ENCODE data around the gene LIPC. TPM values are rescaled to one million over a fixed set of nuclear protein-coding genes. Genes with fewer than 3 reads are reported as not detected.

Gene LIPC
- polyA plus RNA-seq, 4 donors = 2.0 to 16.8 (median 13.1) TPM

DNA sequence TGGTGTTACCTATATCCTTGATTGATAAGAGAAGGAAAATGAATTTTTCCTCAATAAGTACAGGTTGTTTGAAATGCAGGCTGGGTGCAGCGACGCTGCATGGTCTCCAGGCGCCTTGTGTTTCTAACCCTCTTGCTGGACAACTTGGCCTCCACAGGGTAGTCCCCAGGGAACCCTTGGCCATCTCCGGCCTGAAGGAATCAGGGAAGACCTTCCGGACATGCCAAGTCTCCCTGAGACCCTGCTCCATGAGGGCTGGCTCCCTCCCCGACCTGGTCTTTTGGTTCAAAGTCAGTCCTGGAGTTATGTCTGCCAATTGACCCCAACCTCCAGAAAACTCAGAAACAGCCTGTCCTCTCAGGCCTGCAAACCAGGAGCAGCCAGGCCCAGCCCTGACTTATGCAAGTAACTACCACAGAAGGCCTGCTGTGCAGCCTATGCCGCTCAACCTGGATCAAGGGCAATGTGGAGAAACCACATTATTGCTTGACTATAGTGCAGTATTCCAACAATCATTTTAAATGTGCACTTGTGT, 98.3 kb downstream of the LIPC start:
- DNase-seq (ENCODE audit: low read depth in 4 of 4, low spot score in 3 of 4) = no peak

DNA sequence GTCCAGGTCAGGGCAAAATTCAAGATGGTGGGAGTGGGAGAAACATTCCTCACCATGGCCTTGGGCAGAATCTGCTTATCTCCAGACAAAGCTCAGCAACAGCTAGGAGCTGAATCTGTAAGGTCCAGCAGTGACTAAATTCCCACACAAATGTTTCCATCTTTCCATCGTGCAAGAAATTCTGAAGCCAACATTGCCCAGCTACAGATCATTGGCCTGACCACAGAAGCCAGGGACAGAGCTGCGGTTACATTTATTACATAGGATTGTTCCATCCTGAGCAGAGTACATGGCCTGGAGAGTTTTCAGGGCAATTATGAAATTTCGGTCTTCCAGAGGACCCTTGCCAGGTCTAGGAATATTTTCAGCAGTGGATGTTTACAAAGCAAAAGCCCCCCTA, 100.3 kb downstream of the LIPC start:
- DNase-seq (ENCODE audit: low read depth in 4 of 4, low spot score in 3 of 4) = no peak

DNA sequence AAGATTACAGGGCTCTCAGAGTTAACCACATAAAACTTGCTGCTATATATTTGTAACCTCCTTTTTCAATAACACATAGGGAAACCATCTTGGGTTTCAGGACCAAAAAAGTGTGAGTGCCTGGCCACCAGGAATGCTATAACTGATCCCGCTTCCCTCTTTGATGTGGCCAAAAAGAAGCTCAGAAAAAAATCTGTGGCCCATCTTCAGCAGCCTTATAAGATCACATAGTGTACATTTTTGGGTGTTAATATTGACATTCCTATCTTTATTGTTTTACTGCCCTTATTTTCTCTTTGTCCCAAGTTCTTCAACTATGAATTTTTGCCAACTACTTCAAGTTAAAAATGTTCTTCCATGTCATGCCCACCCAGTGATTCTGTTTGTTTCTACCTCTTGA, 102.8 kb downstream of the LIPC start:
- DNase-seq (ENCODE audit: low read depth in 4 of 4, low spot score in 3 of 4) = no peak

DNA sequence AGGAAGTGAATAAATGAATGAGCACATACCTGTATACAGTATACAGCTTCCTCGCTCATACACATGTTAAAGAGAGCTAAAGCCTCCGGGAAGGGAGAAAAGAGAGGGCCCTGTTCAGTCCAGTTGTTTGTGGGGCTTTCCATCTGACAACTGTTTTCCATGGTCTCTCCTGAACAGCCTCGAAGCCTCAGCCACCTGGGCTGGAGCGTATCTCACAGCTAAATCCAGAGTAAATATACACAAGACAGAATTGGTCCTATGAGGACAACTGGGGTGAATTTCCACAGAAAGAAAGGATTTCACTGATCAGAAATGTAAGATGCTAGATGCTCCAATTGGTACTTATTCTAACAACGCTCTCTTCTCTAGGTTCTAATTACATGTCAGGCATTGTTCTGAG, 103.5 kb downstream of the LIPC start:
- no peak for DNase-seq (ENCODE audit: low read depth in 4 of 4, low spot score in 3 of 4)

DNA sequence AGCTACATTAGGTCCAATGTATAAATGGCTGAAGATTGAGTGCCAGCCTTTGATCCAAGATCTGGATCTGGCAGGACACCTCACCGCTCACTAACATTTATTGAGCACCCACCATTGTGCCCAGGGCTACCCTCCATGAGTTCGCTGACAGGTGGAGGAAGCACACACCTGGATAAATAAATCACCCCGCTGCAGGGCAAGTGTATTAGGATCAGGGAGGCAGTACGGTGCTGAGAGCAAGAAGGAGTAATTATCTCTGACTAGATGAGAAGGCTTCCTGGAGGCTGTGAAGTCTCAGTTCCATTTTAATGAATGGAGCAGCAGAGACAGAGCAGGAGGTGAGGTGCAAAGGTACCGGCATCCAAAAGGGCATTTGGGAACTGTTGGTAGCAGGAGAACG, 104.1 kb downstream of the LIPC start:
- DNase-seq (ENCODE audit: low read depth in 4 of 4, low spot score in 3 of 4) = no peak

DNA sequence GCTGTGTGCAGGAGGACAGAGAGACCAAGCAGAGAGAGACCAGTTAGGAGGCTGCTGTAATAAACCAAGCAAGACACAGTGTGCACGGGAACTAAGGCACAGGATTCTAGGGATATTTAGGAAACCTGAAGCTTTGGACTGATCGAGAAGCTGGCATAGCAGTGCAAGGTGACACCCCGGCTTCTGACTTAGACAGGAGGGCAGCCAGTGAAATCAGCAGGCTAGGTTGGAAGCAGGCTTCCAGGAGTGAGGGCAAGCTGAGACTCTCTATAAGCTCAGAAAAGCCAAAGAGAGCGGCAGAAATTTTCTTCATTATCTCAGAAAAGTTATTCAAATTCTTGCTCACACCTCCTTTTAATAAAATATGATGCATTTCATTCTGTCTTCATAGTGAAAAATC, 104.6 kb downstream of the LIPC start:
- DNase-seq (ENCODE audit: low read depth in 4 of 4, low spot score in 3 of 4) = no peak

DNA sequence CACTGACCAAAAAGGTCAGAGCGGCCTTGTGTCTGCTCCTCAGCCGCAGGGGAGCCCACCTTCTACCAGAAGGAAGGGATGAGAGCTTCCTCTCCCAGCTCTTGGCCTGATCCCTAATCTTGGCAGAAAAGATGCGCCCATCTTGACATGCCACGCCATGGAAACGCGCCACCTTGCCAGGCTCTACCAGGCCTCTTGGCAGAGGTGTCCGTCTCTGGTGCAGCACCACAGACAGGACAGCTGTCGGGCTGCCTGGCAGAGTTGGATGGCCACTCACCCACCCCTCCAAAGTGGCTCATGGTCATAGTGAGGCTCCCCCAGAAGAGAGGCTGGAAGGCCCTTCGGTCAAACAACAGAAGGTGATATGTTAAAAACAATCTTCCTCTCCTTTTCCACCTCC, 105.2 kb downstream of the LIPC start:
- no peak for DNase-seq (ENCODE audit: low read depth in 4 of 4, low spot score in 3 of 4)

DNA sequence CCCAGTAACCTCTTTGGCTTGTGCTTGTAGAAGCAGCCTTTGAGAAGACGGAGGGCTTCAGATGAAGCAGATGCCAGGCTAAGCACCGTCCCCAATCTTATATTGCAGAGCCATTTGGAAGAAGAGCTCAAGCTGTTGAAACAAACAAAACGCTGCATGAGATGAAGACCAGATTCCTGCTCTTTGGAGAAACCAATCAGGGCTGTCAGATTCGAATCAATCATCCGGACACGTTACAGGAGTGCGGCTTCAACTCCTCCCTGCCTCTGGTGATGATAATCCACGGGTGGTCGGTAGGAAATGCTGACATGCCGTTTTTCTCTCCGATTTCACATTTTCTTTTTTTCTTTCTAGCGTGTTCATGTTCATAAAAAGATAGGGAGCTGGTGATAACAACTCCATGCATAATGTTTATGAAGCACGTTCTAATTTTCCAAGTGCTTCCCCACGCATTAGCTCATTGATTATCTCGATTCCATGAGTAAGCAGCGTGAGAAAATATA, 106.5 kb downstream of the LIPC start:
- DNase-seq (ENCODE audit: low read depth in 4 of 4, low spot score in 3 of 4) = no peak

DNA sequence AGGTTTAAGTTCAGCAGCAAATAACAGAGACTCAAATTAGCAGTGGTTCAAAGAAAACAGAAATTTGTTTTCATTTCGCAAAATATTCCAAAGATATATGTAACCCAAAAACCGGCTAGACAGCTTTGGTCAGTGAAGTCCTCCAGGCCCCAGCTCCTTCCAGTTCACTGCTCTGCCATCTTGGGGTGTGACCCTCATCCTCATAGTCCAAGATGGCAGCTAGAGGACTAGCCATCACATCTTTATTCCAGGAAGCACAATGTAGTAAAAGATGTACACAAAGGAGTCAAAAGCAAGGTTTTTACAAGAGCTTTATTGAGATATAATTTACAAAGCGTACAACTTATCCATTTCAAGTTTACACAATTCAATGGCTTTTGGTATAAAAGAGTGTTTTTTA, 107.1 kb downstream of the LIPC start:
- DNase-seq (ENCODE audit: low read depth in 4 of 4, low spot score in 3 of 4) = no peak

DNA sequence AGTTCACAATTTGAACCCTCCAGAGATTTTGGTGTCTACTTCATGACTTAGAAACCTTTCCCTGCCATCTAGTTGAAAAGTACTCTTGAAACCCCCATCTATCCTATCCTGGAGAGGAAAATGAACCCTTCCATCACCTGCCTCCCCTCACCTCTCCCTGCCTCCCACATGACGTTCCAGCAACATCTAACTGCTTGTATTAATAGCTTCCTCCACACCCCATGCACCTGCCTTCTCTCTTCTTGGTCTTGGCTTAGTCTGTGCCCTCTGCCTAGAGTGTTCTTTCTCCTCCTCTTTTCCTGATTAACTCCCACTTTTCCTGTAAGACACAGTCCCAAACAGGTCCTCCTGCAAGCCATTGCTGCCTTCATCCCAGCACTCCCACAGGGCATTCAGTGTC, 107.8 kb downstream of the LIPC start:
- DNase-seq (ENCODE audit: low read depth in 4 of 4, low spot score in 3 of 4) = no peak

DNA sequence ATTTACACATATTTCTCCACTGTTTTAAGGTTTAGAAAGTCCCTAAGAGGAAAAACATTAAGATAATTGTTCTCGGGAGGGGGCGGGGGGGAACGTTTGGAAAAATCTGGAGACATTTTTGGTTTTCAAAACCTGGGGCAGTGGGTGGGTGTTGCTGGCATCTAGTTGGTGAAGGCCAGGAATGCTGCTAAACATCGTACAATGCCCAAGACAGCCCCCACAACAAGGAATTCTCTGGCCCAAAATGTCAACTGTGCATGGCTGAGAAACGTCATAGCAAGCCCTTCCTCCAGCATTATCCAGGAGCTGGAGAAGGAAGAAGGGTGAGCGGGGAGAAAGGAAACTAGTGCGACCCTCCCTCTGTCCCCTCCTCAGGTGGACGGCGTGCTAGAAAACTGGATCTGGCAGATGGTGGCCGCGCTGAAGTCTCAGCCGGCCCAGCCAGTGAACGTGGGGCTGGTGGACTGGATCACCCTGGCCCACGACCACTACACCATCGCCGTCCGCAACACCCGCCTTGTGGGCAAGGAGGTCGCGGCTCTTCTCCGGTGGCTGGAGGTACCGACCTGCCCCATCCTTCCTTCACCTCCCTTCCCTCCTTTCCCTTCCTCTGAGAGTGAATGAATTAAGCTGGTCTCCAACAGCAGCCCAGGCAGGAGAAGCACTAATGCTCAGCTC, 109.8 kb downstream of the LIPC start:
- DNase-seq (ENCODE audit: low read depth in 4 of 4, low spot score in 3 of 4) = no peak

DNA sequence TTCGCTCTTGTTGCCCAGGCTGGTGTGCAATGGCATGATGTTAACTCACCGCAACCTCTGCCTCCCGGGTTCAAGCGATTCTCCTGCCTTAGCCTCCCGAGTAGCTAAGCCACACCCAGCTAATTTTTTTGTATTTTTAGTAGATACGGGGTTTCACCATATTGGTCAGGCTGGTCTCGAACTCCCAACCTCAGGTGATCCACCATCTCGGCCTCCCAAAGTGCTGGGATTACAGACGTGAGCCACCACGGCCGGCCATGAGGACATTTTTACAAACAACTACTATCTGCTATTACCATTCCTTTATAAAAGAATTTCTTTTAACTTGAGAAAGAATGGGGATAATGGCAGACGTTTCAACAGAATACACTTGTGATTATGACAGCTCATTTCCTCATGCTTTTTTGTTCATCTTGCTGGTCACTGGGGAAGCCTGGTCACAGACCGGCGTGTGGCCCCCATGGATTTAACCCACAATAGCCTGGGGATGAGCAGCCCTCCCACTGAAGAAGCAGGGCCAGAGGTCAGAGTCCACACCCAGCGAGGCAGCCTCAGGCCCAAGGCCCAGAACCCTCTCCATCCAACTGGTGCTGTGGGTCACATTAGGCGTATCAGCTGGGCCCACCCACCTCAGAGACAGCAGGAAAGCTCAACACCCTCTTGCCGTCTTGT, 112.0 kb downstream of the LIPC start:
- no peak for DNase-seq (ENCODE audit: low read depth in 4 of 4, low spot score in 3 of 4)

DNA sequence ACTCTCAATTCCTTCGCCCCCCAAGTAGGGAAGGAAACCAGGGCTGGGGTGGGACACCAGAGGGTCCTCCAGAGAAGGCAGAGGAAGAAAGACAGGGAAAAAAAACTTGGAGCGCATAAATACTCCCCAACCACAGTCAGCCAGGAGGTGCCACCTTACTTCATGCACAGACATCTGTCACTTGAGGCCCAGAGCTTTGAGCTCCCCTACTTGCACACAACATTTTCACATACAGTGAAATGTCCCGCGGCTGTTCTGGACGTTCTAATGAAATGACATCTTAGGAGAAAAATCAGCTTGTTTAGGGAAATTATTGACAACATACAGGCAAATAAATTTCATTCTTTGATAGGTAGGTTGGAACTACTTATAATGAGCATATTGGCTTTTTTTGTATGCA, 113.0 kb downstream of the LIPC start:
- no peak for DNase-seq (ENCODE audit: low read depth in 4 of 4, low spot score in 3 of 4)

DNA sequence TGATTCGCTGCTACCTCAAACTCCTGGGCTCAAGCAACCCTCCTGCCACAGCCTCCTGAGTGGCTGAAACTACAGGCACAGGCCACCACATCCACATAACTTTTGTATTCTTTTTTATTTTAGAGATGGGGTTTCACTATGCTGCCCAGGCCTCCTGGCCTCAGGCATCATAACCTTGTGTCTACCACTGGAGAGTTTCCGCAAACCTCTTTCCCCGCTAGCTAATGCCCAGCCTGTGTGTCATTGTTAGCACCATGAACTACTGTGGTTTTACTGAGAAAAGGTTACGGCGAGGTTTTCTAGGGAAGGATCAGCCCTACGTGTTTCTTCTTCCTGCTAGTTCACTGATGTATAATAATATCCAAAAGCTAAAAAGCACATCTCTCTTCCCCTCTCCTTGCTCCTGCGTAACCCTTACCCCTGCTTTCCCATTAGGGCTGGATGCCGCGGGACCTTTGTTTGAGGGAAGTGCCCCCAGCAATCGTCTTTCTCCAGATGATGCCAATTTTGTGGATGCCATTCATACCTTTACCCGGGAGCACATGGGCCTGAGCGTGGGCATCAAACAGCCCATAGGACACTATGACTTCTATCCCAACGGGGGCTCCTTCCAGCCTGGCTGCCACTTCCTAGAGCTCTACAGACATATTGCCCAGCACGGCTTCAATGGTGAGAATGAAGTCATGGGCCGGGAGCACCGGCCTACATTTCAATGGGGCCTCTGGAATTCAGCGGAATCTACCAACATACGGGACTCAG, 113.7 kb downstream of the LIPC start:
- no peak for DNase-seq (ENCODE audit: low read depth in 4 of 4, low spot score in 3 of 4)

DNA sequence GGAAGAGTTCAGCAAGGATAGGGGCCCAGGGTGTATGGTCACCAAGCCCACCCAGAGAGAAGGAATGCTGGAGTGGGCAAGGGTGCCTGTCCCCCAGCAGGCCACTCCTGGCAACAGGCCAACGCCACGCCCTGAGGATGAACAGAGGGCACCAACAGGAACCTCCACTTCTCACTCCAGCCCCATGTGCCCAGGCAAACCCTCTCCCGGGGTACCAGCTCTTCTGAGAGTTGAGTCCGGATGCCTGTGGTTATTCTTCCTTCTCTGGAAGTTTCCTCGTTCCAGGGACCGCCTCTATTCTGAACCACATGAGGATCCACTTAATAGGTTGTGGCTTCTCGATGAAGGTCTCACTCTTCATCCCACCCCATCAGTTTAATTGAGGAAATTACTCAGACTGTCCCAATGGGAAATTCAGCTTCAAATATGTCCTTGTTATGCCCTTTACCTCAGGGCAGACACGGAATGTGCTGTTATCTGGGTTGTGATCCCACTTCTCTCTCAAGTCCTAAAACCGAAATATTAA, 114.3 kb downstream of the LIPC start:
- no peak for DNase-seq (ENCODE audit: low read depth in 4 of 4, low spot score in 3 of 4)

DNA sequence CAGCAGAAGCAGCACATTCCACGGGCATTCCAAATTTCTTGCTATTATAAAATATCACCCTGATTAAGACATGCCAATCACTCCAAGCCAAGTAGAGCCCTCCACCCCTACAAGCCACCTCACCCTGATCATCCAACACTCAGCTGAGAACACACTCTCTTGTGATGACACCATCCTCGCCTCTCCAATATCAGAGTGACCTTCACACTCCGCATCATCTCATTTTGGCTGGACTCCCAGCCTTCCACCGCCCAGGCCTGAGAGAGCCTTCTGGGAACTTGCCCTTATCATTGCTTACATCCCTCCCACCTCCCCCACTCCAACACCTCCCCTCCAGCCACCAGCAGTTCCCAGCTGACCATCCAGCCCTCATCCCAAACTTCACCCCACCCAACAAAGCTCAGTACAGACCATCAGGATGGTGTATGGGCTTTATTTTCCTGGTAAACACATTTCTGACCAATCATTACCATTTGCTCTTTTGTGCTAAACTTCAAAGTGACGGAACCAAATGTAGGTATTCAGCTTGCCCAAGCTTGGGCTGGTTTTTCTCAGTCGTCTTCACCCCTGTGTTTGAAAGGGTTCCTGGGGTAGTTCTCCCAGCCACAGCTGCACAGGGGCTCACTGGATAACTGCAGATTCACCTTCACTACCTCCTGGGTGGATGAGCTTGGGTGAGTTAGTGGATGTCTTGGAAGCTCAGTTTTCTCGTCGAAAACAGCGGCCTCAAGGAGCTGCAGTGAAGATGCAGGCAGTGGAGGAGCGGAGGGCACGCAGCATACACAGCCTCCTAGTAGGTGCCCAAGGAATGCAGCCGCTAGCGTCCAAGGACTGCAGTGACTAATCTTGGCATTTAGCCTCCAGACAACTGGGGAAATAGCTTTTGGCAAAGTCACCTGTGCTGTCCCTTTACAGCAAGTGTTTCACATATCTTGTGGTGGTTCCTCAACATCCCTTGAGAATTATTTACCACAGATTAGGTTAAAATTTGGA, 115.1 kb downstream of the LIPC start:
- no peak for DNase-seq (ENCODE audit: low read depth in 4 of 4, low spot score in 3 of 4)

DNA sequence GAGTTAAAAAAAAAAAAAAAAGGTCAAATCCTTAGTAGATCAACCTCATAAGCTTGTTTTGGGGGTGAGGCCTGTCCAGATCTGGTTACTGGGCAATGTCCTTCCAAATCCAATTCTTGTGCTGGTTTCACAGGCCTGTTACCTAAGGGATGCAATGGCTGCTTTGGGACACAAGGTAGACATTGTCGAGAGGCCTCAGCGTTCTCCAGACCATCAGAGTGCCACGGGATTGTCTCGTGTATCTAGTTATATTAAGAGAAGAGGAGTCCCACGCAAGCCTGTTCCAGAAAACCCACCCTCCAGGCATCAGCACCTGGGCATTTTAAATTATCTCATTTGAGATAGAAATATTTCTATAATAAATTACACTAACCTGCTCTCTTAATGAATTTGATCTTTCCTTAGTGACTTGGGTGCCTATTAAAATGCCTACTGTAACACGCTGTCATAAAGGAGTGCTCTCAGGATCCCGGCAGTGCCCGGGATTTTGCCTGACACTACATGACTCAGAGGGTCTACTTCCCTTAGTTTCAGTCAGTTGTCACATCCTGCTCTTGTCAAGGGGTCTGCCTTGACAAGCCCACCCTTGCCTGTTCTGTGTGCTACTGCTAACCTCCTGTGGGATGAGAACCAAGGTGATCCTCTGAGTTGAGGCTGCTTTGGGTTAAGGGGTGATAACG, 116.0 kb downstream of the LIPC start:
- no peak for DNase-seq (ENCODE audit: low read depth in 4 of 4, low spot score in 3 of 4)

DNA sequence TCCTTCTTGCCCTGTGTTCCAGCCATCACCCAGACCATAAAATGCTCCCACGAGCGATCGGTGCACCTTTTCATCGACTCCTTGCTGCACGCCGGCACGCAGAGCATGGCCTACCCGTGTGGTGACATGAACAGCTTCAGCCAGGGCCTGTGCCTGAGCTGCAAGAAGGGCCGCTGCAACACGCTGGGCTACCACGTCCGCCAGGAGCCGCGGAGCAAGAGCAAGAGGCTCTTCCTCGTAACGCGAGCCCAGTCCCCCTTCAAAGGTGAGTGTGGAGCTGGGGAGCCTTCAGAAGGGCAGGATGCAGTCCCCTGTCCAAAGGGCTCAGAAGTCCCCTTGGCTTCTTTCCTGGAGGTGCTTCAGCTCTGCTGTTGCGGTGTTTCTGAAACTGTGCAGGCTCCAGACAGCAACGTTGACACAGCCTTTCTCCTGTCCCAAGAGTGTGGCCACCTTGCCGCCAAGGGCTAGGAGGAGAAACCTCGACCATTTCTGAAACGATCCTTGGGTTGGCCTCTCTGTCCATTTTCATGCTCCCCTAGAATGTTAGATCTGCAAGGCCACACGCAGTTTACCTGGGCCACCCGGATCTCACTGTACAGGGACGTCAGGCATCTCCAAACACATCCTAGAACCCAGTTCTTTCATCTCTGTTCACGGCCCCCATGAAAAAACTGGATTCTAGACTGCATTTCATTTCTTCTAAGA, 116.7 kb downstream of the LIPC start:
- DNase-seq (ENCODE audit: low read depth in 4 of 4, low spot score in 3 of 4) = no peak
